22Rv1 (cell line): ENCODE data around the gene PRXL2A.

Source experiments
- CTCF ChIP-seq: fragments of 450-650 bp; IDR thresholded peaks from 2 replicates; pipeline ENCODE4 v1.5.1; 2017; ENCODE audit warnings: mild to moderate bottlenecking
- ZFX ChIP-seq: fragments of 450-650 bp; IDR thresholded peaks from 2 replicates; pipeline ENCODE4 v1.6.1; 2017; ENCODE audit warnings: antibody characterized with exemption, borderline replicate concordance

DNA sequence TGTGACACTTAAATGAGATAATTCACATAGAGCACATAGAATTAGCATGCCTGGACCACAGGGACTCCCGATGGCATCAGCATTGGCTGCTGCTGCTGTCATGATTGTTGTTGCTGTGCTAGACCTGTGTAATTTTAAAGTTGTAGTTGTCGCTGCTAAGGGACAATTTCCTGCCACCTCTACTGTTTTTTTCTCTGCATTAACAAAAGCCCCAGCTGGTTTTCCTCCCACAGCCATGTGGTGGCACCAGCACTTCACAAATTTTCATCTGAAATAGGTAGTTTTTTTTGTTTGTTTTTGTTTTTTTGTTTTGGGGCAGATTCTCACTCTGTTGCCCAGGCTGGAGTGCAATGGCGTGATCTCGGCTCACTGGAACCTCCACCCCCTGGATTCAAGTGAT is 25.4 kb upstream of the PRXL2A start:
- TF ChIP-seq CTCF (peak; percentile 59), ZFX (no peak)
